ENCODE results near the gene DDX19B. TPM values are rescaled to one million over a fixed set of nuclear protein-coding genes. Genes with fewer than 3 reads are reported as not detected.

The DDX19B gene
- total RNA-seq, 1 experiment from 2014 or later, result 38.4 TPM

GRCh38 chr16:70337814-70338213 is 38.8 kb downstream of the DDX19B start:
- DNase-seq (ENCODE audit: low spot score) (no peak), ATAC-seq (no peak)
- Mint-ChIP-seq H3K4me1 (peaks cover 16% of the 10 kb centered on the region), H3K36me3 (peaks cover 23% of the 10 kb centered on the region), H3K9me3 (no peaks in the 10 kb centered on the region), H3K4me3 (no peak overlapping the region), H3K27ac (no peak overlapping the region), H3K27me3 (ENCODE audit: low read depth) (no peaks in the 10 kb centered on the region)
- TF ChIP-seq ZNF121 (CRISPR knock-in tag; IDR thresholded peaks at IDR 0.05) (peak; percentile 78; the same call in 1 of the 2 replicates), ZBTB21 (CRISPR knock-in tag; IDR thresholded peaks at IDR 0.05; ENCODE audit: borderline replicate concordance) (no peak)
- ChIA-PET CTCF (no interaction called here), POLR2A (no interaction called here)

GRCh38 chr16:70341600-70341999 is 42.6 kb downstream of the DDX19B start:
- H3K36me3 Mint-ChIP-seq, result no peaks in the 10 kb centered on the region
- no peaks in the 10 kb centered on the region for H3K9me3 Mint-ChIP-seq
- TF ChIP-seq ARID4B (CRISPR knock-in tag; IDR thresholded peaks at IDR 0.05; ENCODE audit: borderline replicate concordance) (no peak), HMGXB4 (CRISPR knock-in tag; IDR thresholded peaks at IDR 0.05) (0 out of 2 replicates have a peak, but pooled peaks have one; percentile 21), NR1H2 (CRISPR knock-in tag; IDR thresholded peaks at IDR 0.05) (no peak)
- peaks cover 20% of the 10 kb centered on the region for H3K4me1 Mint-ChIP-seq
- ATAC-seq, result peak; percentile 34
- ChIA-PET POLR2A (interaction anchor here (0.7 kb wide), 1 partner anchor 39 kb away, joined by 3 read pairs; no protein-coding TSS in a partner anchor), CTCF (interaction anchor here (0.5 to 3.7 kb wide), 3 partner anchors 11 to 57 kb away, joined by 3 to 14 read pairs (median 3); no protein-coding TSS in a partner anchor)
- no peaks in the 10 kb centered on the region for H3K27me3 Mint-ChIP-seq (ENCODE audit: low read depth)
- H3K27ac Mint-ChIP-seq, result peak overlapping the region; percentile 89
- H3K4me3 Mint-ChIP-seq, result no peak overlapping the region
- DNase-seq (ENCODE audit: low spot score), result no peak

GRCh38 chr16:70342016-70342415 is 43.0 kb downstream of the DDX19B start:
- Mint-ChIP-seq H3K4me1 (peaks cover 20% of the 10 kb centered on the region), H3K4me3 (no peak overlapping the region), H3K27ac (peak overlapping the region; percentile 89), H3K36me3 (no peaks in the 10 kb centered on the region), H3K9me3 (no peaks in the 10 kb centered on the region), H3K27me3 (ENCODE audit: low read depth) (no peaks in the 10 kb centered on the region)
- ChIA-PET POLR2A (no interaction called here), CTCF (interaction anchor here (0.5 to 3.7 kb wide), 3 partner anchors 11 to 57 kb away, joined by 3 to 14 read pairs (median 3); no protein-coding TSS in a partner anchor)
- DNase-seq (ENCODE audit: low spot score) (no peak), ATAC-seq (peak; percentile 30)
- TF ChIP-seq ZNF423 (CRISPR knock-in tag; IDR thresholded peaks at IDR 0.05) (no peak), ARID4B (CRISPR knock-in tag; IDR thresholded peaks at IDR 0.05; ENCODE audit: borderline replicate concordance) (no peak), MXD4 (CRISPR knock-in tag; IDR thresholded peaks at IDR 0.05; ENCODE audit: borderline replicate concordance) (no peak), ZBTB43 (CRISPR knock-in tag; IDR thresholded peaks at IDR 0.05) (no peak), AFF4 (CRISPR knock-in tag; IDR thresholded peaks at IDR 0.05; ENCODE audit: borderline replicate concordance) (no peak), RORB (CRISPR knock-in tag; IDR thresholded peaks at IDR 0.05) (no peak), ZNF671 (CRISPR knock-in tag; IDR thresholded peaks at IDR 0.05) (no peak), ZNF138 (CRISPR knock-in tag; conservative IDR thresholded peaks at IDR 0.05) (no peak), ATF3 (CRISPR knock-in tag; conservative IDR thresholded peaks at IDR 0.05) (no peak), CREM (CRISPR knock-in tag; IDR thresholded peaks at IDR 0.05) (no peak), CBFB (CRISPR knock-in tag; IDR thresholded peaks at IDR 0.05; ENCODE audit: low read depth) (no peak)

Data from WTC11 (cell line).